K562 (cell line): ENCODE results near the gene SMIM7. TPM values are rescaled to one million over a fixed set of nuclear protein-coding genes. Genes with fewer than 3 reads are reported as not detected.

ENCODE experiments used
- ASH1L ChIP-seq: fragments of 450-650 bp; IDR thresholded peaks from 2 replicates; pipeline ENCODE4 v1.6.1; 2018; ENCODE audit warnings: borderline replicate concordance, mild to moderate bottlenecking, low read depth; ENCODE audit not compliant: partially characterized antibody
- CEBPZ ChIP-seq: fragments of 150-350 bp; IDR thresholded peaks from 2 replicates; pipeline ENCODE4 v1.6.1; 2014; ENCODE audit warnings: low read depth, mild to moderate bottlenecking, low read length, borderline replicate concordance
- CHD1 ChIP-seq: fragments of 200-600 bp; sonication (generic); IDR thresholded peaks from one replicate; pipeline ENCODE4 v1.6.1; 2012; ENCODE audit warnings: mild to moderate bottlenecking, moderate library complexity, low read length, inconsistent platforms
- EP400 ChIP-seq: fragments of 450-650 bp; IDR thresholded peaks from 2 replicates; pipeline ENCODE4 v1.6.1; 2017; ENCODE audit warnings: antibody characterized with exemption, mild to moderate bottlenecking, moderate library complexity
- ERF ChIP-seq: fragments of 450-650 bp; formaldehyde crosslinking; IDR thresholded peaks from 2 replicates; pipeline ENCODE4 v1.4.0; 2020; ENCODE audit warnings: mild to moderate bottlenecking, mixed read lengths
- ETS1 ChIP-seq: conservative IDR thresholded peaks from 2 replicates; pipeline ENCODE4 v1.6.1; 2011; ENCODE audit warnings: low read depth, mild to moderate bottlenecking, low read length; ENCODE audit not compliant: control insufficient read depth
- HLTF ChIP-seq: fragments of 450-650 bp; IDR thresholded peaks from 2 replicates; pipeline ENCODE4 v1.6.1; 2016
- LARP7 ChIP-seq: fragments of 450-650 bp; IDR thresholded peaks from 2 replicates; pipeline ENCODE4 v1.6.1; 2016
- MYC ChIP-seq, 2 experiments: fragments of 250-450 bp in 1 of 2; sonication (Bioruptor Pico) in 1 of 2; IDR thresholded peaks; 2 replicates each; pipeline versions ENCODE4 v1.5.1 to v1.6.1; 2012 to 2021; ENCODE audit warnings: low read depth in 2 of 2, borderline replicate concordance in 1 of 2, improper control_type of control experiment in 1 of 2, low read length in 1 of 2, mild to moderate bottlenecking in 1 of 2, moderate library complexity in 1 of 2
- NFE2 ChIP-seq: IDR thresholded peaks from 2 replicates; pipeline ENCODE4 v1.6.1; 2014; ENCODE audit warnings: antibody characterized with exemption, low read depth
- PHF8 ChIP-seq: fragments of 200-600 bp; sonication (generic); IDR thresholded peaks from 2 replicates; pipeline ENCODE4 v1.6.1; 2012; ENCODE audit warnings: mixed run types, mild to moderate bottlenecking, inconsistent platforms, low read length, moderate library complexity, borderline replicate concordance
- PKNOX1 ChIP-seq: fragments of 450-650 bp; IDR thresholded peaks from 2 replicates; pipeline ENCODE4 v1.6.1; 2016
- ZBTB17 ChIP-seq: fragments of 450-650 bp; formaldehyde crosslinking; IDR thresholded peaks from 2 replicates; pipeline ENCODE4 v1.4.0; 2020; ENCODE audit warnings: mild to moderate bottlenecking
- ZBTB7A ChIP-seq: IDR thresholded peaks from 2 replicates; pipeline ENCODE4 v1.6.1; 2011; ENCODE audit warnings: low read depth, mild to moderate bottlenecking, low read length, moderate library complexity, borderline replicate concordance; ENCODE audit not compliant: control insufficient read depth
- ZNF384 ChIP-seq: IDR thresholded peaks from 2 replicates; pipeline ENCODE4 v1.6.1; 2012; ENCODE audit warnings: low read depth, low read length, improper control_type of control experiment
- ZSCAN29 ChIP-seq: fragments of 450-650 bp; IDR thresholded peaks from 2 replicates; pipeline ENCODE4 v1.6.1; 2017
- polyA plus RNA-seq, 8 experiments: library from polyadenylated mRNA; depleted of rRNA in 4 of 8; stranded (reverse) in 5 of 8; unstranded in 3 of 8; fragments of >200 nt; fragmentation: Nextera tagmentation in 2 of 8; fragmentation: Illumina TruSeq in 1 of 8; extraction: Ambion mirVana in 2 of 8; extraction: Trizol in 1 of 8; gene quantifications; 2 replicates each; pipeline versions ENCODE4 v1.2.1 to v1.2.3, GENCODE V29; 2011 to 2014; ENCODE audit warnings: inconsistent platforms in 1 of 8, missing spikeins in 1 of 8
- total RNA-seq, 7 experiments: library from RNA; depleted of rRNA in 6 of 7; stranded (reverse); fragments of >200 nt in 6 of 7; fragmentation: Illumina TruSeq in 2 of 7; extraction: Trizol in 2 of 7; gene quantifications; 2 replicates each; pipeline versions ENCODE4 v1.2.1 to v1.2.3, GENCODE V29; 2011 to 2021; ENCODE audit warnings: low replicate concordance in 1 of 7
- TF ChIP-seq, protein P1 (sequence below): fragments of 200-800 bp; sonication (Bioruptor generic); IDR thresholded peaks from 2 replicates; pipeline ENCODE4 v1.6.1; 2017; ENCODE audit warnings: missing genetic modification characterization, missing compliant biosample characterization
- TF ChIP-seq, protein P2 (sequence below): fragments of 450-650 bp; IDR thresholded peaks from 2 replicates; pipeline ENCODE4 v1.6.1; 2016; ENCODE audit warnings: antibody characterized with exemption

Gene SMIM7
- total and polyA plus RNA-seq, 9 of the 15 experiments (the other 6 are each of a cell fraction or from before 2014, with no cell fraction given): 55.3 to 265 (median 107) TPM

- TF ChIP-seq CEBPZ (no peak), ZNF384 (no peak), ZBTB7A (peak; percentile 83), ZBTB17 (CRISPR knock-in tag) (0 out of 2 replicates have a peak, but pooled peaks have one; percentile 52), CHD1 (peak; percentile 54), MYC (IDR thresholded peaks at IDR 0.05; ENCODE audit: low read depth, low read length) (peak; percentile 73; the same call in 1 of the 2 replicates), MYC (CRISPR knock-in tag; IDR thresholded peaks at IDR 0.05; ENCODE audit: borderline replicate concordance, low read depth) (peak; percentile 70; the same call in 1 of the 2 replicates), PHF8 (peak; percentile 77; the same call in 1 of the 2 replicates), ETS1 (peak; percentile 67), ASH1L (no peak), NFE2 (0 out of 2 replicates have a peak, but pooled peaks have one; percentile 5), ZSCAN29 (peak; percentile 97), EP400 (peak; percentile 90), PKNOX1 (peak; percentile 70), ERF (0 out of 2 replicates have a peak, but pooled peaks have one; percentile 12), HLTF (no peak; the same call in 1 of the 2 replicates), LARP7 (peak; percentile 65; the same call in 1 of the 2 replicates)
- TF ChIP-seq, protein P1, sequence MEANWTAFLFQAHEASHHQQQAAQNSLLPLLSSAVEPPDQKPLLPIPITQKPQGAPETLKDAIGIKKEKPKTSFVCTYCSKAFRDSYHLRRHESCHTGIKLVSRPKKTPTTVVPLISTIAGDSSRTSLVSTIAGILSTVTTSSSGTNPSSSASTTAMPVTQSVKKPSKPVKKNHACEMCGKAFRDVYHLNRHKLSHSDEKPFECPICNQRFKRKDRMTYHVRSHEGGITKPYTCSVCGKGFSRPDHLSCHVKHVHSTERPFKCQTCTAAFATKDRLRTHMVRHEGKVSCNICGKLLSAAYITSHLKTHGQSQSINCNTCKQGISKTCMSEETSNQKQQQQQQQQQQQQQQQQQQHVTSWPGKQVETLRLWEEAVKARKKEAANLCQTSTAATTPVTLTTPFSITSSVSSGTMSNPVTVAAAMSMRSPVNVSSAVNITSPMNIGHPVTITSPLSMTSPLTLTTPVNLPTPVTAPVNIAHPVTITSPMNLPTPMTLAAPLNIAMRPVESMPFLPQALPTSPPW (CRISPR knock-in tag): peak; percentile 91
- TF ChIP-seq, protein P2, sequence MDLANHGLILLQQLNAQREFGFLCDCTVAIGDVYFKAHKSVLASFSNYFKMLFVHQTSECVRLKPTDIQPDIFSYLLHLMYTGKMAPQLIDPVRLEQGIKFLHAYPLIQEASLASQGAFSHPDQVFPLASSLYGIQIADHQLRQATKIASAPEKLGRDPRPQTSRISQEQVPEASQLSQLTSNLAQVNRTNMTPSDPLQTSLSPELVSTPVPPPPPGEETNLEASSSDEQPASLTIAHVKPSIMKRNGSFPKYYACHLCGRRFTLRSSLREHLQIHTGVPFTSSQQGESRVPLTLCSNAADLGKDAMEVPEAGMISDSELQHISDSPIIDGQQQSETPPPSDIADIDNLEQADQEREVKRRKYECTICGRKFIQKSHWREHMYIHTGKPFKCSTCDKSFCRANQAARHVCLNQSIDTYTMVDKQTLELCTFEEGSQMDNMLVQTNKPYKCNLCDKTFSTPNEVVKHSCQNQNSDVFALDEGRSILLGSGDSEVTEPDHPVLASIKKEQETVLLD: peak; percentile 41; the same call in 1 of the 2 replicates
Measured at GRCh38 chr19:16628183-16628983, 31.6 kb downstream of the SMIM7 start, which contains the start of gene MED26 (continued).
